K562 (cell line): Measurements from ENCODE around the gene PPP1R10. TPM values are rescaled to one million over a fixed set of nuclear protein-coding genes. Genes with fewer than 3 reads are reported as not detected.

Experiments used
- CBX2 ChIP-seq: fragments of 200-600 bp; sonication (generic); IDR thresholded peaks from one replicate; pipeline ENCODE4 v1.6.1; 2012; ENCODE audit warnings: mild to moderate bottlenecking, low read length, inconsistent platforms; ENCODE audit not compliant: insufficient read depth, poor library complexity, severe bottlenecking
- DDX20 ChIP-seq: fragments of 450-650 bp; IDR thresholded peaks from 2 replicates; pipeline ENCODE4 v1.6.1; 2016; ENCODE audit warnings: missing genetic modification characterization, low read depth, mild to moderate bottlenecking, missing compliant biosample characterization, moderate library complexity
- EZH2 ChIP-seq: IDR thresholded peaks from 2 replicates; pipeline ENCODE4 v1.6.1; 2012; ENCODE audit warnings: low read depth, mild to moderate bottlenecking, inconsistent platforms, low read length, borderline replicate concordance
- HMBOX1 ChIP-seq: sonication (generic); IDR thresholded peaks from 2 replicates; pipeline ENCODE4 v1.6.1; 2016
- HMGXB4 ChIP-seq: sonication (generic); formaldehyde crosslinking; IDR thresholded peaks from 2 replicates; pipeline ENCODE4 v1.8.1; 2023; ENCODE audit warnings: mild to moderate bottlenecking, missing genetic modification reagents
- HOXB6 ChIP-seq: fragments of 250-450 bp; sonication (Bioruptor Pico); IDR thresholded peaks from 2 replicates; pipeline ENCODE4 v1.5.1; 2022; ENCODE audit warnings: mild to moderate bottlenecking, borderline replicate concordance
- KLF13 ChIP-seq: fragments of 450-650 bp; IDR thresholded peaks from 2 replicates; pipeline ENCODE4 v1.6.1; 2016; ENCODE audit warnings: missing genetic modification characterization, low read depth, mild to moderate bottlenecking, missing compliant biosample characterization, moderate library complexity, borderline replicate concordance
- MYBL2 ChIP-seq, 2 experiments: fragments of 450-650 bp in 1 of 2; sonication (generic) in 1 of 2; formaldehyde crosslinking in 1 of 2; IDR thresholded peaks; 2 replicates each; pipeline versions ENCODE4 v1.6.1 to v1.8.1; 2017 to 2022; ENCODE audit warnings: borderline replicate concordance in 1 of 2, inconsistent platforms in 1 of 2, low read depth in 1 of 2, mild to moderate bottlenecking in 1 of 2, missing genetic modification reagents in 1 of 2, moderate library complexity in 1 of 2
- NR2F6 ChIP-seq: fragments of 450-650 bp; formaldehyde crosslinking; IDR thresholded peaks from 2 replicates; pipeline ENCODE4 v1.4.0; 2020; ENCODE audit warnings: mild to moderate bottlenecking
- RBM14 ChIP-seq: fragments of 200-400 bp; formaldehyde crosslinking; IDR thresholded peaks from 2 replicates; pipeline ENCODE4 v1.6.1; 2018; ENCODE audit warnings: low read depth, mild to moderate bottlenecking, low read length, moderate library complexity, borderline replicate concordance; ENCODE audit not compliant: insufficient read depth
- SMAD1 ChIP-seq: fragments of 150-350 bp; IDR thresholded peaks from 2 replicates; pipeline ENCODE4 v1.6.1; 2014; ENCODE audit warnings: low read length, low read depth; ENCODE audit not compliant: partially characterized antibody
- TOE1 ChIP-seq, 2 experiments: fragments of 450-650 bp in 1 of 2; sonication (generic) in 1 of 2; formaldehyde crosslinking in 1 of 2; IDR thresholded peaks; 2 replicates each; pipeline versions ENCODE4 v1.7.1 to v1.8.0; 2016 to 2022; ENCODE audit warnings: borderline replicate concordance in 2 of 2, mild to moderate bottlenecking in 2 of 2, antibody characterized with exemption in 1 of 2, inconsistent platforms in 1 of 2, low read depth in 1 of 2, missing genetic modification reagents in 1 of 2, moderate library complexity in 1 of 2
- VEZF1 ChIP-seq: fragments of 200-800 bp; sonication (Bioruptor generic); IDR thresholded peaks from 2 replicates; pipeline ENCODE4 v1.6.1; 2017; ENCODE audit warnings: missing genetic modification characterization, missing compliant biosample characterization
- ZBTB7A ChIP-seq: IDR thresholded peaks from 2 replicates; pipeline ENCODE4 v1.6.1; 2011; ENCODE audit warnings: low read depth, mild to moderate bottlenecking, low read length, moderate library complexity, borderline replicate concordance; ENCODE audit not compliant: control insufficient read depth
- ZNF436 ChIP-seq: fragments of 250-450, 450-650 bp; sonication (Bioruptor Pico); formaldehyde crosslinking; IDR thresholded peaks from 2 replicates; pipeline ENCODE4 v1.7.0; 2020; ENCODE audit warnings: mild to moderate bottlenecking
- ZNF551 ChIP-seq: fragments of 250-450 bp; sonication (Bioruptor Pico); IDR thresholded peaks from 2 replicates; pipeline ENCODE4 v1.5.0; 2021; ENCODE audit warnings: mild to moderate bottlenecking, moderate library complexity
- ZNF561 ChIP-seq: fragments of 450-650 bp; formaldehyde crosslinking; conservative IDR thresholded peaks from 2 replicates; pipeline ENCODE4 v1.4.0; 2020; ENCODE audit warnings: mild to moderate bottlenecking, moderate library complexity
- ZNF589 ChIP-seq: fragments of 200-800 bp; sonication (Bioruptor generic); IDR thresholded peaks from 2 replicates; pipeline ENCODE4 v1.6.1; 2016; ENCODE audit warnings: low read depth, missing genetic modification characterization, missing compliant biosample characterization
- ZNF639 ChIP-seq, 2 experiments: fragments of 200-800 bp in 1 of 2; sonication (Bioruptor generic) in 1 of 2; sonication (generic) in 1 of 2; formaldehyde crosslinking in 1 of 2; IDR thresholded peaks in 1 of 2; conservative IDR thresholded peaks in 1 of 2; 2 replicates each; pipeline versions ENCODE4 v1.5.0 to v1.6.1; 2016 to 2020; ENCODE audit warnings: missing compliant biosample characterization in 1 of 2, missing genetic modification characterization in 1 of 2, missing genetic modification reagents in 1 of 2
- polyA plus RNA-seq, 8 experiments: library from polyadenylated mRNA; depleted of rRNA in 4 of 8; stranded (reverse) in 5 of 8; unstranded in 3 of 8; fragments of >200 nt; fragmentation: Nextera tagmentation in 2 of 8; fragmentation: Illumina TruSeq in 1 of 8; extraction: Ambion mirVana in 2 of 8; extraction: Trizol in 1 of 8; gene quantifications; 2 replicates each; pipeline versions ENCODE4 v1.2.1 to v1.2.3, GENCODE V29; 2011 to 2014; ENCODE audit warnings: inconsistent platforms in 1 of 8, missing spikeins in 1 of 8
- total RNA-seq, 7 experiments: library from RNA; depleted of rRNA in 6 of 7; stranded (reverse); fragments of >200 nt in 6 of 7; fragmentation: Illumina TruSeq in 2 of 7; extraction: Trizol in 2 of 7; gene quantifications; 2 replicates each; pipeline versions ENCODE4 v1.2.1 to v1.2.3, GENCODE V29; 2011 to 2021; ENCODE audit warnings: low replicate concordance in 1 of 7

PPP1R10 gene
- total and polyA plus RNA-seq, 9 of the 15 experiments (the other 6 are each of a cell fraction or from before 2014, with no cell fraction given) = 14.1 to 65.5 (median 32.6) TPM

- peak; percentile 97 for TF ChIP-seq KLF13 (tag)
- peak; percentile 91 for TF ChIP-seq TOE1 (IDR thresholded peaks at IDR 0.05; ENCODE audit: borderline replicate concordance)
- no peak for TF ChIP-seq TOE1 (CRISPR knock-in tag; IDR thresholded peaks at IDR 0.05; ENCODE audit: borderline replicate concordance, low read depth)
- no peak for TF ChIP-seq HOXB6
- TF ChIP-seq SMAD1 = peak; percentile 87
- no peak for TF ChIP-seq ZNF589 (CRISPR knock-in tag)
- no peak for TF ChIP-seq CBX2
- peak; percentile 83 for TF ChIP-seq VEZF1
- no peak for TF ChIP-seq ZNF551 (CRISPR knock-in tag)
- peak in 1 of 2 experiments; percentile 92; a peak in 2 of 4 replicates for TF ChIP-seq ZNF639 (CRISPR knock-in tag; conservative IDR thresholded peaks at IDR 0.05 in 1 of 2, IDR thresholded peaks at IDR 0.05 in 1 of 2)
- no peak for TF ChIP-seq RBM14
- TF ChIP-seq HMGXB4 (CRISPR knock-in tag) = peak; percentile 13; the same call in 1 of the 2 replicates
- no peak for TF ChIP-seq ZNF436 (CRISPR knock-in tag)
- no peak for TF ChIP-seq ZNF561 (CRISPR knock-in tag)
- TF ChIP-seq EZH2 = no peak
- no peak for TF ChIP-seq MYBL2 (IDR thresholded peaks at IDR 0.05; ENCODE audit: low read depth)
- no peak for TF ChIP-seq MYBL2 (CRISPR knock-in tag; IDR thresholded peaks at IDR 0.05; ENCODE audit: borderline replicate concordance)
- TF ChIP-seq HMBOX1 = no peak
- peak; percentile 63; the same call in 1 of the 2 replicates for TF ChIP-seq ZBTB7A
- no peak for TF ChIP-seq DDX20
- TF ChIP-seq NR2F6 (CRISPR knock-in tag) = no peak
These were observed 45.8 kb downstream of the PPP1R10 start, which contains the start of gene ABCF1 (continued) for GRCh38 chr6:30571075-30571761.
